A549 (cell line): ENCODE measurements around the gene OSBPL9.

Experiments used
- EP300 ChIP-seq, 2 experiments: fragments of >200 bp; sonication (Bioruptor Twin); formaldehyde crosslinking; IDR thresholded peaks; 2 replicates in 1 of 2; 3 replicates in 1 of 2; pipeline ENCODE4 v1.6.1; 2016 to 2017
- HOXA7 ChIP-seq: fragments of 250-450 bp; sonication (Bioruptor Pico); IDR thresholded peaks from 2 replicates; pipeline ENCODE4 v1.5.0; 2020; ENCODE audit warnings: mild to moderate bottlenecking, moderate library complexity
- HOXB13 ChIP-seq: fragments of 250-450 bp; sonication (Bioruptor Pico); IDR thresholded peaks from 2 replicates; pipeline ENCODE4 v1.5.0; 2020; ENCODE audit warnings: low read depth, mild to moderate bottlenecking, moderate library complexity
- PHF8 ChIP-seq: fragments of 200-600 bp; sonication (generic); IDR thresholded peaks from 2 replicates; pipeline ENCODE4 v1.6.1; 2016; ENCODE audit warnings: low read depth, mild to moderate bottlenecking, antibody characterized with exemption, moderate library complexity, borderline replicate concordance
- RAD21 ChIP-seq, 2 experiments: fragments of >200 bp in 1 of 2; sonication (Bioruptor Twin) in 1 of 2; formaldehyde crosslinking in 1 of 2; IDR thresholded peaks in 1 of 2; conservative IDR thresholded peaks in 1 of 2; 2 replicates in 1 of 2; 3 replicates in 1 of 2; pipeline ENCODE4 v1.6.1; 2012 to 2018; ENCODE audit warnings: inconsistent platforms in 1 of 2
- RCOR1 ChIP-seq: fragments of 150-350 bp; IDR thresholded peaks from 2 replicates; pipeline ENCODE4 v1.6.1; 2014; ENCODE audit warnings: antibody characterized with exemption, low read length, low read depth
- RNF2 ChIP-seq: fragments of 200-600 bp; sonication (generic); IDR thresholded peaks from 2 replicates; pipeline ENCODE4 v1.6.1; 2016; ENCODE audit warnings: low read depth, mild to moderate bottlenecking, antibody characterized with exemption, moderate library complexity, borderline replicate concordance
- TF ChIP-seq, protein P1 (sequence below): fragments of >200 bp; sonication (Bioruptor Twin); formaldehyde crosslinking; IDR thresholded peaks from 3 replicates; pipeline ENCODE4 v1.5.1; 2016
- TF ChIP-seq, protein P2 (sequence below): IDR thresholded peaks from 2 replicates; pipeline ENCODE4 v1.6.1; 2012
- TF ChIP-seq, protein P3 (sequence below): fragments of 450-650 bp; IDR thresholded peaks from 2 replicates; pipeline ENCODE4 v1.6.1; 2014; ENCODE audit warnings: antibody characterized with exemption
- TF ChIP-seq, protein P4 (sequence below): IDR thresholded peaks from 2 replicates; pipeline ENCODE4 v1.6.1; 2012; ENCODE audit warnings: low read depth, borderline replicate concordance

DNA sequence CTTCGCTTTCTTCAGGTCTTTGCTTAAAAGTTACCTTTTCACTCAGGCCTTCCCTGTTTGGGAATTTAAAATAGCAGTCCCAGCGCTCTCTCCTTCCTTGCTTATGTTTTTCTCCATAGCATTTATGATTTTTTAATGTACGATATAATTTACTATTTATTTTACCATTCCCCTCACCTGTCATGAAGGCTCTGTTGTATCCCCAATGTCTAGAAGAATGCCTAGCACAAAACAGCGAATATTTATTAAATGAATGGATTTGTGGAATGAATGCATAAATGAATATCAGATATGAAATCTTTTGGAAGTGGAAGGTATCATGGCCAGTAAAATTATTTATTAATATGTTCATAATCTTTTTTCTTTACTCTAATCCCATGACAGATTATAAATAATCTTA is 402 bp upstream of the OSBPL9 start:
- TF ChIP-seq, protein P1, sequence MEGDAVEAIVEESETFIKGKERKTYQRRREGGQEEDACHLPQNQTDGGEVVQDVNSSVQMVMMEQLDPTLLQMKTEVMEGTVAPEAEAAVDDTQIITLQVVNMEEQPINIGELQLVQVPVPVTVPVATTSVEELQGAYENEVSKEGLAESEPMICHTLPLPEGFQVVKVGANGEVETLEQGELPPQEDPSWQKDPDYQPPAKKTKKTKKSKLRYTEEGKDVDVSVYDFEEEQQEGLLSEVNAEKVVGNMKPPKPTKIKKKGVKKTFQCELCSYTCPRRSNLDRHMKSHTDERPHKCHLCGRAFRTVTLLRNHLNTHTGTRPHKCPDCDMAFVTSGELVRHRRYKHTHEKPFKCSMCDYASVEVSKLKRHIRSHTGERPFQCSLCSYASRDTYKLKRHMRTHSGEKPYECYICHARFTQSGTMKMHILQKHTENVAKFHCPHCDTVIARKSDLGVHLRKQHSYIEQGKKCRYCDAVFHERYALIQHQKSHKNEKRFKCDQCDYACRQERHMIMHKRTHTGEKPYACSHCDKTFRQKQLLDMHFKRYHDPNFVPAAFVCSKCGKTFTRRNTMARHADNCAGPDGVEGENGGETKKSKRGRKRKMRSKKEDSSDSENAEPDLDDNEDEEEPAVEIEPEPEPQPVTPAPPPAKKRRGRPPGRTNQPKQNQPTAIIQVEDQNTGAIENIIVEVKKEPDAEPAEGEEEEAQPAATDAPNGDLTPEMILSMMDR: no peak
- TF ChIP-seq RNF2: no peak
- no peak for TF ChIP-seq EP300 (IDR thresholded peaks at IDR 0.05)
- TF ChIP-seq RAD21 (conservative IDR thresholded peaks at IDR 0.05 in 1 of 2, IDR thresholded peaks at IDR 0.05 in 1 of 2): no peak
- no peak for TF ChIP-seq PHF8
- TF ChIP-seq HOXA7 (CRISPR knock-in tag): no peak
- TF ChIP-seq, protein P2, sequence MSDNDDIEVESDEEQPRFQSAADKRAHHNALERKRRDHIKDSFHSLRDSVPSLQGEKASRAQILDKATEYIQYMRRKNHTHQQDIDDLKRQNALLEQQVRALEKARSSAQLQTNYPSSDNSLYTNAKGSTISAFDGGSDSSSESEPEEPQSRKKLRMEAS: no peak
- TF ChIP-seq, protein P3, sequence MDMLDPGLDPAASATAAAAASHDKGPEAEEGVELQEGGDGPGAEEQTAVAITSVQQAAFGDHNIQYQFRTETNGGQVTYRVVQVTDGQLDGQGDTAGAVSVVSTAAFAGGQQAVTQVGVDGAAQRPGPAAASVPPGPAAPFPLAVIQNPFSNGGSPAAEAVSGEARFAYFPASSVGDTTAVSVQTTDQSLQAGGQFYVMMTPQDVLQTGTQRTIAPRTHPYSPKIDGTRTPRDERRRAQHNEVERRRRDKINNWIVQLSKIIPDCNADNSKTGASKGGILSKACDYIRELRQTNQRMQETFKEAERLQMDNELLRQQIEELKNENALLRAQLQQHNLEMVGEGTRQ: no peak
- TF ChIP-seq RCOR1: no peak
- TF ChIP-seq, protein P4, sequence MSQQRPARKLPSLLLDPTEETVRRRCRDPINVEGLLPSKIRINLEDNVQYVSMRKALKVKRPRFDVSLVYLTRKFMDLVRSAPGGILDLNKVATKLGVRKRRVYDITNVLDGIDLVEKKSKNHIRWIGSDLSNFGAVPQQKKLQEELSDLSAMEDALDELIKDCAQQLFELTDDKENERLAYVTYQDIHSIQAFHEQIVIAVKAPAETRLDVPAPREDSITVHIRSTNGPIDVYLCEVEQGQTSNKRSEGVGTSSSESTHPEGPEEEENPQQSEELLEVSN: no peak
- no peak for TF ChIP-seq HOXB13 (CRISPR knock-in tag)
